HUDEP-2 (cell line): Measurements from ENCODE around the gene SVEP1.

Source experiments
- DNase-seq, 76 experiments: peaks; one replicate each; lab custom pipeline; 2025; ENCODE audit not compliant: unreplicated experiment in 76 of 76; lab: John Stamatoyannopoulos, UW

SVEP1 gene

GRCh38 chr9:110330484-110331105 is 248.9 kb downstream of the SVEP1 start:
- no peak for DNase-seq

- DNase-seq = no peak
Observed at GRCh38 chr9:110329639-110330230, 249.8 kb downstream of the SVEP1 start.

- no peak for DNase-seq
Observed at GRCh38 chr9:110328763-110329162, 250.8 kb downstream of the SVEP1 start.

GRCh38 chr9:110327716-110328115 is 251.8 kb downstream of the SVEP1 start:
- no peak for DNase-seq

- no peak for DNase-seq
Observed at GRCh38 chr9:110323818-110324217, 255.7 kb downstream of the SVEP1 start.

- DNase-seq = no peak
Observed at GRCh38 chr9:110320651-110321445, 258.7 kb downstream of the SVEP1 start.

- DNase-seq = no peak
Observed at GRCh38 chr9:110319781-110320492, 259.6 kb downstream of the SVEP1 start.

- no peak for DNase-seq
Observed at GRCh38 chr9:110317911-110318310, 261.6 kb downstream of the SVEP1 start.

GRCh38 chr9:110316261-110317075 is 263.1 kb downstream of the SVEP1 start:
- no peak for DNase-seq
